PC-3 (cell line): ENCODE measurements around the gene ENPP7. TPM values are rescaled to one million over a fixed set of nuclear protein-coding genes. Genes with fewer than 3 reads are reported as not detected.

ENCODE experiments used
- ATAC-seq: fragments of 200-7000 bp; cut with Tn5 transposase; 2 replicates; pipeline ENCODE4 v1.9.1; 2020; ENCODE audit warnings: mild to moderate bottlenecking, moderate library complexity
- BruUV-seq: library from RNA; stranded (reverse); fragments of 400-500 nt; replicated peaks from 2 replicates; lab custom pipeline; 2021; lab: Mats Ljungman, UMichigan
- CTCF ChIA-PET: fragments of 300-600 bp; sonication (Branson Sonifier 250); formaldehyde crosslinking; loops from one replicate; lab custom pipeline; 2022; ENCODE audit warnings: antibody characterized with exemption; lab: Charles Lee
- POLR2A ChIA-PET: fragments of 300-600 bp; sonication (Branson Sonifier 250); formaldehyde crosslinking; loops from one replicate; lab custom pipeline; 2022; ENCODE audit warnings: antibody characterized with exemption; ENCODE audit not compliant: unreplicated experiment; lab: Charles Lee
- DNase-seq: peaks from one replicate; pipeline ENCODE4 v3.0.0-alpha.2; 2015
- H2AFZ ChIP-seq: fragments of 300-600 bp; sonication (generic); 2 replicates; pipeline ENCODE4 v1.6.0; 2016; ENCODE audit warnings: antibody characterized with exemption, low read length
- H3F3A ChIP-seq: fragments of 300-600 bp; sonication (generic); one replicate; pipeline ENCODE4 v1.6.0; 2017; ENCODE audit warnings: antibody characterized with exemption, low read length, control low read depth, mild to moderate bottlenecking; ENCODE audit not compliant: unreplicated experiment
- H3K27ac ChIP-seq: fragments of 300-600 bp; sonication (generic); 2 replicates; pipeline ENCODE4 v1.5.1; 2016; ENCODE audit warnings: mild to moderate bottlenecking, low read length
- H3K27me3 ChIP-seq: fragments of 300-600 bp; sonication (generic); 2 replicates; pipeline ENCODE4 v1.6.1; 2016; ENCODE audit warnings: low read length, mixed read lengths
- H3K36me3 ChIP-seq: fragments of 300-600 bp; sonication (generic); 2 replicates; pipeline ENCODE4 v1.6.1; 2016; ENCODE audit warnings: low read depth, mixed run types, low read length, mixed read lengths
- H3K4me1 ChIP-seq: fragments of 300-600 bp; sonication (generic); 2 replicates; pipeline ENCODE4 v1.5.1; 2016; ENCODE audit warnings: low read length; ENCODE audit not compliant: insufficient read depth
- H3K4me2 ChIP-seq: fragments of 300-600 bp; sonication (generic); 2 replicates; pipeline ENCODE4 v1.6.0; 2016; ENCODE audit warnings: low read length
- H3K4me3 ChIP-seq: fragments of 300-600 bp; sonication (generic); 2 replicates; pipeline ENCODE4 v1.5.1; 2016; ENCODE audit warnings: mild to moderate bottlenecking, low read length, mixed read lengths
- H3K79me2 ChIP-seq: fragments of 300-600 bp; sonication (generic); 2 replicates; pipeline ENCODE4 v1.6.1; 2017; ENCODE audit warnings: low read length, mixed read lengths
- H3K9ac ChIP-seq: fragments of 300-600 bp; sonication (generic); 2 replicates; pipeline ENCODE4 v1.6.0; 2016; ENCODE audit warnings: mild to moderate bottlenecking, low read length
- H3K9me2 ChIP-seq: fragments of 300-600 bp; sonication (generic); replicated peaks from 2 replicates; pipeline ENCODE4 v1.6.1; 2016; ENCODE audit warnings: mixed run types, low read length, mixed read lengths
- H3K9me3 ChIP-seq: fragments of 300-600 bp; sonication (generic); 2 replicates; pipeline ENCODE4 v1.6.1; 2016; ENCODE audit warnings: low read length, mixed read lengths
- H4K20me1 ChIP-seq: fragments of 300-600 bp; sonication (generic); 2 replicates; pipeline ENCODE4 v1.6.1; 2016; ENCODE audit warnings: low read length, mixed read lengths
- CTCF ChIP-seq: fragments of 300-600 bp; sonication (generic); conservative IDR thresholded peaks from 2 replicates; pipeline ENCODE4 v1.5.1; 2017; ENCODE audit warnings: antibody characterized with exemption, low read depth, mild to moderate bottlenecking, low read length
- EZH2 ChIP-seq: fragments of 300-600 bp; sonication (generic); IDR thresholded peaks from one replicate; pipeline ENCODE4 v1.6.1; 2017; ENCODE audit warnings: antibody characterized with exemption, mild to moderate bottlenecking, low read length; ENCODE audit not compliant: unreplicated experiment
- EZH2phosphoT487 ChIP-seq: fragments of 300-600 bp; sonication (generic); IDR thresholded peaks from 2 replicates; pipeline ENCODE4 v1.6.1; 2018; ENCODE audit warnings: mild to moderate bottlenecking, antibody characterized with exemption, low read length, borderline replicate concordance
- intact Hi-C: fragments of 100-400 bp; cut with micrococcal nuclease; formaldehyde crosslinking; loops from 2 replicates; pipeline ENCODE4 v1.9.0; 2023
- total RNA-seq: library from RNA; depleted of rRNA; stranded (reverse); fragments of >200 nt; gene quantifications from 2 replicates; pipeline ENCODE4 v1.2.3, GENCODE V29; 2014

The ENPP7 gene
- total RNA-seq, 1 experiment from 2014 or later, result not detected

GRCh38 chr17:79690988-79691836 is 39.5 kb upstream of the ENPP7 start:
- Histone ChIP-seq H3K4me1 (no peaks in the 10 kb centered on the region), H4K20me1 (no peaks in the 10 kb centered on the region), H3K27me3 (peaks cover 78% of the 10 kb centered on the region), H2AFZ (no peak overlapping the region), H3F3A (no peaks in the 10 kb centered on the region), H3K9me3 (no peaks in the 10 kb centered on the region), H3K4me3 (no peak overlapping the region), H3K36me3 (no peaks in the 10 kb centered on the region), H3K9ac (no peak overlapping the region), H3K27ac (no peak overlapping the region), H3K79me2 (no peaks in the 10 kb centered on the region), H3K9me2 (no peaks in the 10 kb centered on the region), H3K4me2 (no peak overlapping the region)
- ChIA-PET POLR2A (no interaction called here), CTCF (interaction anchor here (0.7 kb wide), 1 partner anchor 18 kb away, joined by 3 read pairs; no protein-coding TSS in a partner anchor)
- ATAC-seq (no peak), DNase-seq (no peak)
- no peak for TF ChIP-seq EZH2
- no peak for TF ChIP-seq CTCF
- no peak for TF ChIP-seq EZH2phosphoT487
- intact Hi-C loops, result no loop called here
- no TSS peak for BruUV-seq

GRCh38 chr17:79691931-79692330 is 38.8 kb upstream of the ENPP7 start:
- DNase-seq (no peak), ATAC-seq (no peak)
- Histone ChIP-seq H3K27ac (no peak overlapping the region), H3F3A (no peaks in the 10 kb centered on the region), H3K4me2 (no peak overlapping the region), H3K9me2 (no peaks in the 10 kb centered on the region), H3K9ac (no peak overlapping the region), H3K9me3 (no peaks in the 10 kb centered on the region), H3K79me2 (no peaks in the 10 kb centered on the region), H3K27me3 (peaks cover 78% of the 10 kb centered on the region), H2AFZ (no peak overlapping the region), H3K36me3 (no peaks in the 10 kb centered on the region), H4K20me1 (no peaks in the 10 kb centered on the region), H3K4me1 (no peaks in the 10 kb centered on the region), H3K4me3 (no peak overlapping the region)
- intact Hi-C loops, result no loop called here
- POLR2A ChIA-PET, result no interaction called here
- TF ChIP-seq EZH2 (no peak), CTCF (no peak), EZH2phosphoT487 (no peak)
- CTCF ChIA-PET, result no interaction called here
- BruUV-seq, result no TSS peak

GRCh38 chr17:79693419-79693818 is 37.3 kb upstream of the ENPP7 start:
- no peak for DNase-seq
- H3K9me2 ChIP-seq, result no peaks in the 10 kb centered on the region
- no peaks in the 10 kb centered on the region for H4K20me1 ChIP-seq
- no peak overlapping the region for H2AFZ ChIP-seq
- H3K79me2 ChIP-seq, result no peaks in the 10 kb centered on the region
- peaks cover 82% of the 10 kb centered on the region for H3K27me3 ChIP-seq
- TF ChIP-seq CTCF, result no peak
- TF ChIP-seq EZH2, result no peak
- no peak for TF ChIP-seq EZH2phosphoT487
- CTCF ChIA-PET, result no interaction called here
- H3K4me3 ChIP-seq, result no peak overlapping the region
- intact Hi-C loops, result no loop called here
- peaks cover 5% of the 10 kb centered on the region; the same call in 1 of the 2 replicates for H3K4me1 ChIP-seq
- H3K9me3 ChIP-seq, result no peaks in the 10 kb centered on the region
- POLR2A ChIA-PET, result no interaction called here
- no peaks in the 10 kb centered on the region for H3F3A ChIP-seq
- H3K27ac ChIP-seq, result no peak overlapping the region
- BruUV-seq, result no TSS peak
- no peak overlapping the region for H3K4me2 ChIP-seq
- no peak overlapping the region for H3K9ac ChIP-seq
- no peak for ATAC-seq
- no peaks in the 10 kb centered on the region for H3K36me3 ChIP-seq
